ENCODE results near the gene TSSK2. TPM values are rescaled to one million over a fixed set of nuclear protein-coding genes. Genes with fewer than 3 reads are reported as not detected.
A peak's percentile ranks its signal among the peaks of the same experiment; 100 is the strongest.

The TSSK2 gene
- total and polyA plus RNA-seq, 4 donors: 0.08 to 0.25 (median 0.08) TPM; not detected in 1

DNA sequence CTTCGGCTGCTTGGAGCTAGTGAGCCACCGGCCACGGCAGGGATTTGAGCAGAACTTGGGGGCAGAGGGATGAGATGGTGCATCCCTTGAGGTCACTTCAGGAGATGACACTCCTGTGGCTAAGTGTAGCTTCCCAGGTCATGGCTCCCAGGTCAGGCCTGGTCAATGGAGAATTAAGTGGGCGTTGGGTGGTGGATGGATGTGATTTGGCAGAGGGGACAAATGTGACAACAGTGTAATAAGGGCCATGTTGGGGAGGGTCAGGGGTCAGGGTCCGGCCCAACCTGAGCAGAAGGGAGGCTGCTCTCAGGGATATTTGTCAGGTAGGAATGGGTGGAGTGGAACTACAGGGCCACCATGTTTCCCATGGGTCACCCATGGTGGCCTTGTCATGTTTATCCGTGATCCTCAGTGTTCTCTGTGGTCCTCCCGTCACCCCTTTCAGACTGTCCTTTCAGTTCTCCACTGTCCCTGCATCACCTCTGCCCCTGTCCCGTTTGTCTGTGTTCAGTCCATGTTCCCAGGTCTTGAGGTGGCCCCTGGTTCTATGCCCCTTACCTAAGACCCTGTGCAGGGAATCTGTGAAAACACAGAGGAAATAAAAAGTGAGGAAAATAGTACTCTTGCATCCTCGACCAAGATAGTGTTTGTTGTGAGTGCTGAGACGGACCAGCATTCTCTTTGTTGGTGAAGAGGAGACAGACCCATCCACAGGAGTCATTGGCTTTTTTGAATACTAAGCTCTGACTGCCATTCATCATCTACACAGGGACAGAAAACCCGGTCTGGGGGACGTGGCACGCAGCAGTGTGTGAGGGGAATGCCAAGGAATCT, 41.3 kb downstream of the TSSK2 start:
- H3K27ac ChIP-seq (ENCODE audit: low read depth in 1 of 2, low read length in 1 of 2): peak overlapping the region; percentile 86 to 88
- H3K4me3 ChIP-seq: peak overlapping the region; percentile 86
- peaks cover 0 to 3% (median under 1%) of the 10 kb centered on the region in 4 donors for H3K36me3 ChIP-seq (ENCODE audit: control insufficient read depth in 4 of 4, insufficient read depth in 4 of 4, low read length in 4 of 4)
- peaks cover 4 to 40% (median 11%) of the 10 kb centered on the region in 5 donors for H3K4me1 ChIP-seq (ENCODE audit: control insufficient read depth in 5 of 5, insufficient read depth in 5 of 5, low read length in 5 of 5)
- no peaks in the 10 kb centered on the region for H3K9me3 ChIP-seq (ENCODE audit: control insufficient read depth in 4 of 4, insufficient read depth in 3 of 4, low read length in 3 of 4)
- ATAC-seq (ENCODE audit: insufficient read depth, low FRiP score): no peak
- peak overlapping the region; percentile 65 to 77 for H3K9ac ChIP-seq (ENCODE audit: insufficient read depth in 1 of 2, low read length in 2 of 2)
- no peak for DNase-seq
- TF ChIP-seq, protein P1, sequence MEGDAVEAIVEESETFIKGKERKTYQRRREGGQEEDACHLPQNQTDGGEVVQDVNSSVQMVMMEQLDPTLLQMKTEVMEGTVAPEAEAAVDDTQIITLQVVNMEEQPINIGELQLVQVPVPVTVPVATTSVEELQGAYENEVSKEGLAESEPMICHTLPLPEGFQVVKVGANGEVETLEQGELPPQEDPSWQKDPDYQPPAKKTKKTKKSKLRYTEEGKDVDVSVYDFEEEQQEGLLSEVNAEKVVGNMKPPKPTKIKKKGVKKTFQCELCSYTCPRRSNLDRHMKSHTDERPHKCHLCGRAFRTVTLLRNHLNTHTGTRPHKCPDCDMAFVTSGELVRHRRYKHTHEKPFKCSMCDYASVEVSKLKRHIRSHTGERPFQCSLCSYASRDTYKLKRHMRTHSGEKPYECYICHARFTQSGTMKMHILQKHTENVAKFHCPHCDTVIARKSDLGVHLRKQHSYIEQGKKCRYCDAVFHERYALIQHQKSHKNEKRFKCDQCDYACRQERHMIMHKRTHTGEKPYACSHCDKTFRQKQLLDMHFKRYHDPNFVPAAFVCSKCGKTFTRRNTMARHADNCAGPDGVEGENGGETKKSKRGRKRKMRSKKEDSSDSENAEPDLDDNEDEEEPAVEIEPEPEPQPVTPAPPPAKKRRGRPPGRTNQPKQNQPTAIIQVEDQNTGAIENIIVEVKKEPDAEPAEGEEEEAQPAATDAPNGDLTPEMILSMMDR (IDR thresholded peaks at IDR 0.05; ENCODE audit: control extremely low read depth, extremely low read depth): no peak
- 35 to 48% methylated on average over 13 of the region's 13 CpGs for WGBS, 2 donors
- H3K27me3 ChIP-seq (ENCODE audit: control insufficient read depth in 3 of 3, insufficient read depth in 3 of 3, low read length in 2 of 3): peaks cover 0 to 27% (median 16%) of the 10 kb centered on the region in 3 donors

DNA sequence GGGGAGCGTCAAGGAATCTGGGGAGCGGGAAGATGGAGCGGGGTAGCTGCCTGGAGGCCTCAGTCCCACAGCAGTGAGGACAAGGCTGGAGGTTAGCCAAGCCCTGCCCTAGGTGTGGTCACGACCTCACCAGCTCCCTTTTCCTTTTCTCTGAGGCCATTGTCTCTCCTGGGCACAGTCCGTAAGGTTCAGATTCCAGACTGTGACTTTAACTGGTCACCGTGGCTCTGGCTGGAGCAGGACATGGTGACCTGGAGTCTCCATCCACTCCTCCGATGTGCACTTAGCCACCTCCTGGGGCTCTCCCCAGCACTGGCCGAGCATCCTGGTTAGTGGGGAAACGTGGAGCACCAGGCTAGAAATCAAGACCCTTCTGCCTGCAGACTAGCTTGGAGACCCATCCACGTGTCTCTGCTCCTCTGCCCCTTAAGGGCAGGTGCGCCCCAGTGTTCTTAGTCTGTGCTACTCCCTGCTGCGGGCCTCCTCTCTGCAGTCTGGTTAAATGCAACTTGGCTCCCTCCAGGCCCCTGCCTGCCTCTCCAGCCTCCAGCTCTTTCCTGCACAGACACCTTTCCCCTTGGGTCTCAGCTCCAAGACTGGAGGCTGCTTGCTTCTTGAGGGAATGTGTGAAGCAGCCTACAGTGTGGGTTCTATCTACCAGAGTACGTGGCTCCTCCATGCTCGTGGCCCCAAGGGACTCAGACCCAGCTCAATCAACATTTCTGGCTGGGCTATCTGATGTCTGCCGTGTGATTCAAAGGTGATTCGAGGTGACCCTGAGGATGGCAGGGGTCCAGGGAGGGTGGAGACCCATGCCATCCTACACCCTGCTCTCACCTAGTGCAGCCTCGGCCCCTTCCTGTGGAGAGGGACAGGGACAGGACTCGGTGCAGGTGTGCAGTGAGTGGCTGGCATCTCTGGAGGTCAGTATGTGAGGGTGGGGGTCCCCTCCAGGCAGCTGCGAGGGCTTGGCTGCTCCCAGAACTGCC, 42.2 kb downstream of the TSSK2 start:
- TF ChIP-seq, protein P1 (IDR thresholded peaks at IDR 0.05; ENCODE audit: control extremely low read depth, extremely low read depth): no peak
- peaks cover 0 to 20% (median 10%) of the 10 kb centered on the region in 3 donors for H3K27me3 ChIP-seq (ENCODE audit: control insufficient read depth in 3 of 3, insufficient read depth in 3 of 3, low read length in 2 of 3)
- H3K36me3 ChIP-seq (ENCODE audit: control insufficient read depth in 4 of 4, insufficient read depth in 4 of 4, low read length in 4 of 4): peaks cover 0 to 3% (median under 1%) of the 10 kb centered on the region in 4 donors
- no peak overlapping the region for H3K27ac ChIP-seq (ENCODE audit: low read depth in 1 of 2, low read length in 1 of 2)
- H3K4me3 ChIP-seq: no peak overlapping the region
- WGBS, 2 donors: 76 to 80% methylated on average over 19 of the region's 19 CpGs
- ATAC-seq (ENCODE audit: insufficient read depth, low FRiP score) (no peak), DNase-seq (no peak)
- H3K9ac ChIP-seq (ENCODE audit: insufficient read depth in 1 of 2, low read length in 2 of 2): no peak overlapping the region
- peaks cover 4 to 43% (median 11%) of the 10 kb centered on the region in 5 donors for H3K4me1 ChIP-seq (ENCODE audit: control insufficient read depth in 5 of 5, insufficient read depth in 5 of 5, low read length in 5 of 5)
- H3K9me3 ChIP-seq (ENCODE audit: control insufficient read depth in 4 of 4, insufficient read depth in 3 of 4, low read length in 3 of 4): no peaks in the 10 kb centered on the region

DNA sequence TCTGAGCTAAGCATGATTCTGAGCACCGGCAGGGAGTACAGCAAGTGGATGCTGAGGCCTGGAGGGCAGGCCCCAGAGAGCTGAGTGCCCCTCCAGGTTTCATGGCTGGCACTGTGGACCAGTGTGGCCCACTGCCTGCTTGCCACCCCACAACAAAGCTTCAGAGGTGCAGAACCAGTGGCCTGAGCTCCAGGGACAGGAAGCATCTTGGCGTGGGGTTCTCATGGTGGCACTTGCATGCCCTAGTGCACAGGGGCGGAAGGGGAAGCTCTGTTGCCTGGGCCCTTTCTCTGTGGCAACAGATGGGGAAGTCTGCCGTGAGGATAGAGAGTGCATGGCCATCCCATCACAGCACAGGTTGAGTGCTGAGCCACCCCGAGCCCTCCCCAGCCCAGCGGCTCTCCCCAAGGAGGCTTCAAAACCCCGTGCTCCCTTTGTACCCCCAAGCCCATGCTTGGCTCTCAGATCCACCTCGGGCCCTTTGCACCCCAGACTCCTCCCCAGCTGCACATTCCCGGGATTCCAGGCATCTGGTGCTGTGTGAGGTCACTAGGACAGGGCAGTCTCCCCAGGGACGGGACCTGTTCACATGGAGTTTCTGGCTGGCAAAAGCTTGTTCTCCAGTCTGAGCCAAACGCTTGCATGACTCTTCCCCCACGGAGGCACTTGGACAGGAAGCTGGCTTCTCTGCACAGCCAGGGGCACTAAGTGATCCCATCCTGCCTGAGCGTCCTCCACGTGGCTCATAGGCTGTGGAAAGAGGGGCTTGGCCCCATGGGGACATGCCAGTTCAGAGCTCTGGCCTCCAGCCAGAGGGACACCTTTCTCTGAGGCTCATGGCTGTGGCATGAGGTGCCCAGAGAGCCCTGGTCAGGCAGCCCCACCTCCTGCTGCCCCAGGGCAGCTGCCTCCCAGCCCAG, 43.3 kb downstream of the TSSK2 start:
- Histone ChIP-seq H3K27me3 (ENCODE audit: control insufficient read depth in 3 of 3, insufficient read depth in 3 of 3, low read length in 2 of 3) (peaks cover 0 to 10% (median 2%) of the 10 kb centered on the region in 3 donors), H3K4me1 (ENCODE audit: control insufficient read depth in 5 of 5, insufficient read depth in 5 of 5, low read length in 5 of 5) (peaks cover 4 to 48% (median 11%) of the 10 kb centered on the region in 5 donors), H3K27ac (ENCODE audit: low read depth in 1 of 2, low read length in 1 of 2) (peak overlapping the region in 1 of 2 donors; percentile 10), H3K36me3 (ENCODE audit: control insufficient read depth in 4 of 4, insufficient read depth in 4 of 4, low read length in 4 of 4) (peaks cover 0 to 3% (median under 1%) of the 10 kb centered on the region in 4 donors), H3K9me3 (ENCODE audit: control insufficient read depth in 4 of 4, insufficient read depth in 3 of 4, low read length in 3 of 4) (no peaks in the 10 kb centered on the region), H3K4me3 (no peak overlapping the region), H3K9ac (ENCODE audit: insufficient read depth in 1 of 2, low read length in 2 of 2) (no peak overlapping the region)
- ATAC-seq (ENCODE audit: insufficient read depth, low FRiP score) (no peak), DNase-seq (no peak)
- TF ChIP-seq, protein P1 (IDR thresholded peaks at IDR 0.05; ENCODE audit: control extremely low read depth, extremely low read depth): no peak
- 36 to 51% methylated on average over 14 of the region's 14 CpGs for WGBS, 2 donors

Measured in lung (tissue), 12 donors.